ENCODE measurements around the gene KAT8. TPM values are rescaled to one million over a fixed set of nuclear protein-coding genes. Genes with fewer than 3 reads are reported as not detected.
"Not testable (repeated sequence)": the region's sequence is repeated elsewhere in the genome, so short reads cannot be mapped to it uniquely, and the experiment has no call there.

The KAT8 gene
- total RNA-seq, 1 experiment from 2014 or later = 45.2 TPM

- Histone ChIP-seq H3K9me3 (replicated peaks) (0 out of 2 replicates have a peak, but pooled peaks cover 2% of the 10 kb centered on the region), H3K27ac (no peak overlapping the region), H3K36me3 (no peaks in the 10 kb centered on the region), H3K4me1 (replicated peaks) (peaks cover 4% of the 10 kb centered on the region), H3K4me3 (no peak overlapping the region), H3K27me3 (replicated peaks) (peaks cover 9% of the 10 kb centered on the region)
- DNase-seq (ENCODE audit: low read depth in 1 of 2, low spot score in 2 of 2) = no peak
Measured at GRCh38 chr16:31147574-31147973, 30.1 kb downstream of the KAT8 start.

GRCh38 chr16:31148281-31148728 lies 30.8 kb downstream of the KAT8 start:
- no peak for DNase-seq (ENCODE audit: low read depth in 1 of 2, low spot score in 2 of 2)
- Histone ChIP-seq H3K4me1 (replicated peaks) (no peaks in the 10 kb centered on the region), H3K27me3 (replicated peaks) (peaks cover 9% of the 10 kb centered on the region)

GRCh38 chr16:31148896-31149295 lies 31.4 kb downstream of the KAT8 start:
- H3K27ac ChIP-seq = no peak overlapping the region
- no peak for DNase-seq (ENCODE audit: low read depth in 1 of 2, low spot score in 2 of 2)

More at GRCh38 chr16:31148281-31148728, 30.8 kb downstream of the KAT8 start:
- Histone ChIP-seq H3K9me3 (replicated peaks) (no peaks in the 10 kb centered on the region), H3K36me3 (no peaks in the 10 kb centered on the region), H3K4me3 (no peak overlapping the region), H3K27ac (no peak overlapping the region)

GRCh38 chr16:31149332-31149731 lies 31.9 kb downstream of the KAT8 start:
- DNase-seq (ENCODE audit: low read depth in 1 of 2, low spot score in 2 of 2) = no peak
- Histone ChIP-seq H3K4me1 (replicated peaks) (no peaks in the 10 kb centered on the region), H3K27me3 (replicated peaks) (peaks cover 9% of the 10 kb centered on the region), H3K27ac (no peak overlapping the region), H3K4me3 (no peak overlapping the region), H3K9me3 (replicated peaks) (no peaks in the 10 kb centered on the region), H3K36me3 (no peaks in the 10 kb centered on the region)

More at GRCh38 chr16:31148896-31149295, 31.4 kb downstream of the KAT8 start:
- Histone ChIP-seq H3K36me3 (no peaks in the 10 kb centered on the region), H3K4me3 (no peak overlapping the region), H3K9me3 (replicated peaks) (no peaks in the 10 kb centered on the region), H3K27me3 (replicated peaks) (peaks cover 9% of the 10 kb centered on the region), H3K4me1 (replicated peaks) (no peaks in the 10 kb centered on the region)

- no peak within 1 kb of the TSS for H3K4me3 ChIP-seq
- no peak within 1 kb of the TSS for H3K27ac ChIP-seq
- DNase-seq (ENCODE audit: low read depth in 1 of 2, low spot score in 2 of 2) = no peak
- no peaks in the 10 kb centered on the region for H3K9me3 ChIP-seq (replicated peaks)
- H3K36me3 ChIP-seq = no peaks in the 10 kb centered on the region
- no peaks in the 10 kb centered on the region for H3K4me1 ChIP-seq (replicated peaks)
- H3K27me3 ChIP-seq (replicated peaks) = peaks cover 9% of the 10 kb centered on the region
Measured at GRCh38 chr16:31149894-31150890, 32.7 kb downstream of the KAT8 start, which contains the start of gene PRSS36. Gene PRSS36, minus strand, starts transcription at chr16:31150066. Its CDS starts 31 bp downstream, at chr16:31150035.

GRCh38 chr16:31150976-31151375 lies 33.5 kb downstream of the KAT8 start:
- not testable (repeated sequence) for H3K9me3 ChIP-seq (replicated peaks); DNase-seq (ENCODE audit: low read depth in 1 of 2, low spot score in 2 of 2); H3K4me3 ChIP-seq; H3K4me1 ChIP-seq (replicated peaks); H3K27ac ChIP-seq; H3K36me3 ChIP-seq
- peaks cover 13% of the 10 kb centered on the region for H3K27me3 ChIP-seq (replicated peaks)

- no peaks in the 10 kb centered on the region for H3K36me3 ChIP-seq
- peaks cover 27% of the 10 kb centered on the region for H3K27me3 ChIP-seq (replicated peaks)
- H3K4me1 ChIP-seq (replicated peaks) = no peaks in the 10 kb centered on the region
- no peak overlapping the region for H3K27ac ChIP-seq
- no peak for DNase-seq (ENCODE audit: low read depth in 1 of 2, low spot score in 2 of 2)
- H3K4me3 ChIP-seq = no peak overlapping the region
- no peaks in the 10 kb centered on the region for H3K9me3 ChIP-seq (replicated peaks)
Measured at GRCh38 chr16:31157136-31157535, 39.7 kb downstream of the KAT8 start.

- Histone ChIP-seq H3K27me3 (replicated peaks) (peaks cover 6% of the 10 kb centered on the region; the same call in 1 of the 2 replicates), H3K4me1 (replicated peaks) (no peaks in the 10 kb centered on the region), H3K4me3 (no peak overlapping the region), H3K9me3 (replicated peaks) (no peaks in the 10 kb centered on the region), H3K27ac (no peak overlapping the region), H3K36me3 (no peaks in the 10 kb centered on the region)
- no peak for DNase-seq (ENCODE audit: low read depth in 1 of 2, low spot score in 2 of 2)
Measured at GRCh38 chr16:31167315-31167714, 49.9 kb downstream of the KAT8 start.

GRCh38 chr16:31168848-31169247 lies 51.4 kb downstream of the KAT8 start:
- Histone ChIP-seq H3K27me3 (replicated peaks) (no peaks in the 10 kb centered on the region), H3K36me3 (no peaks in the 10 kb centered on the region), H3K4me1 (replicated peaks) (no peaks in the 10 kb centered on the region), H3K27ac (no peak overlapping the region), H3K4me3 (no peak overlapping the region), H3K9me3 (replicated peaks) (no peaks in the 10 kb centered on the region)
- no peak for DNase-seq (ENCODE audit: low read depth in 1 of 2, low spot score in 2 of 2)

- not testable (repeated sequence) for H3K9me3 ChIP-seq (replicated peaks); H3K4me3 ChIP-seq; H3K27ac ChIP-seq; H3K27me3 ChIP-seq (replicated peaks); H3K4me1 ChIP-seq (replicated peaks); DNase-seq (ENCODE audit: low read depth in 1 of 2, low spot score in 2 of 2); H3K36me3 ChIP-seq
Measured at GRCh38 chr16:31170048-31170447, 52.6 kb downstream of the KAT8 start.

GRCh38 chr16:31177136-31177535 lies 59.7 kb downstream of the KAT8 start:
- Histone ChIP-seq H3K9me3 (replicated peaks) (no peaks in the 10 kb centered on the region), H3K27ac (no peak overlapping the region), H3K4me3 (no peak overlapping the region), H3K27me3 (replicated peaks) (no peaks in the 10 kb centered on the region), H3K4me1 (replicated peaks) (peaks cover 9% of the 10 kb centered on the region), H3K36me3 (peaks cover 22% of the 10 kb centered on the region)
- no peak for DNase-seq (ENCODE audit: low read depth in 1 of 2, low spot score in 2 of 2)

GRCh38 chr16:31179219-31179746 lies 61.8 kb downstream of the KAT8 start:
- Histone ChIP-seq H3K27ac (peak overlapping the region; percentile 96), H3K36me3 (peaks cover 43% of the 10 kb centered on the region), H3K4me3 (peak overlapping the region; percentile 87), H3K27me3 (replicated peaks) (no peaks in the 10 kb centered on the region), H3K4me1 (replicated peaks) (peaks cover 22% of the 10 kb centered on the region), H3K9me3 (replicated peaks) (no peaks in the 10 kb centered on the region)
- no peak for DNase-seq (ENCODE audit: low read depth in 1 of 2, low spot score in 2 of 2)

GRCh38 chr16:31179747-31180459 lies 62.4 kb downstream of the KAT8 start, which contains the start of gene FUS:
Gene FUS, plus strand, starts transcription at chr16:31180139. Its CDS starts 76 bp downstream, at chr16:31180215.
- Histone ChIP-seq H3K9me3 (replicated peaks) (no peaks in the 10 kb centered on the region), H3K4me3 (peak within 1 kb of the TSS; percentile 87), H3K27me3 (replicated peaks) (no peaks in the 10 kb centered on the region), H3K36me3 (peaks cover 50% of the 10 kb centered on the region), H3K4me1 (replicated peaks) (peaks cover 22% of the 10 kb centered on the region), H3K27ac (peak within 1 kb of the TSS; percentile 96)
- peak; percentile 89 to 97 for DNase-seq (ENCODE audit: low read depth in 1 of 2, low spot score in 2 of 2)
